Activated T-cell treated with anti-CD3 and anti-CD28 coated beads, Interleukin-2, amount 50 U/mL, for 72 hours (primary cell): ENCODE measurements around the gene INS. TPM values are rescaled to one million over a fixed set of nuclear protein-coding genes. Genes with fewer than 3 reads are reported as not detected.
"Not testable (repeated sequence)": the region's sequence is repeated elsewhere in the genome, so short reads cannot be mapped to it uniquely, and the experiment has no call there.

Source experiments
- ATAC-seq, 2 donors: fragments of 150-1000 bp; cut with Tn5 transposase; replicated peaks in 1 of 2; 2 replicates each; pipeline ENCODE4 v1.10.0; 2021; ENCODE audit warnings: moderate library complexity in 2 of 2, mild to moderate bottlenecking in 1 of 2
- DNase-seq, 2 donors: peaks; one replicate each; pipeline ENCODE4 v3.0.0; 2021 to 2022; ENCODE audit warnings: mixed read lengths in 1 of 2
- H3K27ac Mint-ChIP-seq: one replicate; pipeline ENCODE4 v1.8.0; 2022; ENCODE audit warnings: mild to moderate bottlenecking, moderate library complexity, mixed read lengths
- H3K27me3 Mint-ChIP-seq: one replicate; pipeline ENCODE4 v1.8.0; 2022; ENCODE audit warnings: low read depth, mixed read lengths
- H3K36me3 Mint-ChIP-seq, 2 donors: one replicate each; pipeline ENCODE4 v1.8.0; 2022; ENCODE audit warnings: mixed read lengths in 2 of 2, mild to moderate bottlenecking in 1 of 2; ENCODE audit not compliant: insufficient read depth in 2 of 2
- H3K4me1 Mint-ChIP-seq: one replicate; pipeline ENCODE4 v1.8.0; 2022; ENCODE audit warnings: low read depth, mixed read lengths
- H3K4me3 Mint-ChIP-seq, 2 donors: one replicate each; pipeline ENCODE4 v1.8.0; 2022; ENCODE audit warnings: mild to moderate bottlenecking in 2 of 2, mixed read lengths in 2 of 2, moderate library complexity in 2 of 2
- H3K9me3 Mint-ChIP-seq, 2 donors: one replicate each; pipeline ENCODE4 v1.8.0; 2022; ENCODE audit warnings: mixed read lengths in 2 of 2
- total RNA-seq, 2 donors: library from RNA; stranded (reverse); gene quantifications; one replicate each; pipeline ENCODE4 v1.2.3, GENCODE V29; 2022

Gene INS
- total RNA-seq, 2 donors from 2014 or later, result not detected

- peaks cover 0 to 8% of the 10 kb centered on the region in 2 donors for H3K36me3 Mint-ChIP-seq
- peaks cover 49% of the 10 kb centered on the region for H3K27me3 Mint-ChIP-seq
- H3K9me3 Mint-ChIP-seq, result peaks cover 8 to 14% of the 10 kb centered on the region in 2 donors
- ATAC-seq, result no peak
- DNase-seq, result no peak
- H3K4me3 Mint-ChIP-seq, result no peak overlapping the region
- no peaks in the 10 kb centered on the region for H3K4me1 Mint-ChIP-seq
- no peak overlapping the region for H3K27ac Mint-ChIP-seq
These were observed 31.2 kb downstream of the INS start for GRCh38 chr11:2129699-2130366.

DNA sequence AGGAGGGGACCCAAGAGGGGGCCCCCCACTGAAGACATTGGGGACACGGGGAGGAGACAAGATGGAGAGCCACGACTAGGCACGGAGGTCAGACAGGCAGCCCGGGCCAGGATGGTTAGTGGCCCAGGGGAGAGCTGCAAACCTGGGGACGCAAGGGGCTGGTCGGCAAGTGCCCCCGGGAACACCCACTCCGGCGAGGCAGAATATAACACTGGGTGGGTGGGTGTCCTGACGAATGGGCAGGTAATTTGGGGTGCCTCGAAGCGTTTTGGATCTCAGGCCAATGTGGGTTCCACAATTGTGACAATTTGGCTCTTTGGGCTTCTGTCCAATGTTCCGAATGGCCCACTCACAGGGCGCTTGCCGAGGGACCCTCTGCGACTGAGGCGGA, 31.7 kb downstream of the INS start:
- no peak for DNase-seq
- ATAC-seq, result no peak
- Mint-ChIP-seq H3K27me3 (peaks cover 49% of the 10 kb centered on the region), H3K27ac (no peak overlapping the region), H3K36me3 (peaks cover 0 to 8% of the 10 kb centered on the region in 2 donors), H3K4me1 (no peaks in the 10 kb centered on the region), H3K4me3 (no peak overlapping the region), H3K9me3 (peaks cover 10 to 17% of the 10 kb centered on the region in 2 donors)

DNA sequence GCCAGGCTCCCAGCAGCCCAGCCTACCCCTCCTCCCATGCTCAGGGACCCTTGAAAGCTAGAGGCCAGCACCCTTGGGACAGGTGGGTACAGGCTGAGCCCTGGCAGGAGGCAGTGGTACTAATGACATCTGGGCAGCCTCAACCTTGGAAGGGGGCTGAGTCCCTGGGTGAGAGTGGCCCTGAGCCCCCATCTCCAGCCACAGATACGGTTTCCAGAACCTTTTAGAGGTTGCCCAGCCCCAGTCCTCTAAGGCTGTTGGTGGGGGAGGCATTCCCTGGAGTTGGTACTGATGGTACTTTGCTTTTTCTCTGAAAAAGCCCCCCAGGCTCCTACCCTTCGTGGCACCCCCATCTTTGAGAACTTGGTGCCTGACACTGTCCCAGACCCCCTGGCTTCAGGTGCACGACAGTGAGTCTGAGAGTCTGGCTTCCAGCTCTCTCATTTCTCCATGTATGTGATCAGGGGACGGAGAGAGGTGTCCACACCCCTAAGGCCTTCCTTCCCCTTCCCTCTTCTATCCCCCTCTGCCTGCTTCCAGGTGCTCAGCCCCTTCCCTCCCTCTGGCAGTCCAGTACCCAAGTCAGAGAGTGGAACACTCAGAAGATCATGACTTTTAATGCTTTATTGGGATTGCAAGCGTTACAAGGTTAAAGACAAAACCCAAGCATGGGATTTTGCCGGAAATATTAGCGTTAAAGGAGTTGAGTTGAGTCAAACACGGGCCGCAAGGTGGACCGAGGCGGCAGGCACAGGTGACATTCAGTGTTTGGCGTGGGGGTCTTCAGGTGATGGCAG, 32.3 kb downstream of the INS start:
- Mint-ChIP-seq H3K36me3 (peaks cover 0 to 8% of the 10 kb centered on the region in 2 donors), H3K27me3 (peaks cover 48% of the 10 kb centered on the region), H3K9me3 (peaks cover 10 to 17% of the 10 kb centered on the region in 2 donors), H3K4me3 (no peak overlapping the region), H3K4me1 (no peaks in the 10 kb centered on the region), H3K27ac (no peak overlapping the region)
- ATAC-seq (no peak), DNase-seq (no peak)

DNA sequence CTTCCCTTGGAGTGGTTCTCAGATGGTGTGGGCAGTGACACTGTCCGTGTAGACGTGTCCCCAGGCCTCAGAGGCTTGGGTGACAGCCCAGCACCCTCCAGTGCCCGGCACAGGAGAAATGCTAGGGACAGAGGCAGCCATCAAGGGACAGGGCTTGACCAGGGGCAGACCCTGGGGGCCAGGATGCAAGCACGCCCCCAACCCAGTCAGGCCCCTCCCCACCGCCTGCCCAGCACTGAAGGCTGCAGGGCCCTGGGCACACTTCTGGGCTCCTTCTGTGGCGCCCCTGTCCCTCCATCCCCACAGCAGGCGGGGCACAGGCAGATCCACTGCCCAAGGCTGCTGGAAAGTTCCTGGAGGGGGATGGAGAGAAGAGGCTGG, 32.9 kb downstream of the INS start:
- H3K36me3 Mint-ChIP-seq, result peaks cover 0 to 8% of the 10 kb centered on the region in 2 donors
- no peak for DNase-seq
- ATAC-seq, result no peak

DNA sequence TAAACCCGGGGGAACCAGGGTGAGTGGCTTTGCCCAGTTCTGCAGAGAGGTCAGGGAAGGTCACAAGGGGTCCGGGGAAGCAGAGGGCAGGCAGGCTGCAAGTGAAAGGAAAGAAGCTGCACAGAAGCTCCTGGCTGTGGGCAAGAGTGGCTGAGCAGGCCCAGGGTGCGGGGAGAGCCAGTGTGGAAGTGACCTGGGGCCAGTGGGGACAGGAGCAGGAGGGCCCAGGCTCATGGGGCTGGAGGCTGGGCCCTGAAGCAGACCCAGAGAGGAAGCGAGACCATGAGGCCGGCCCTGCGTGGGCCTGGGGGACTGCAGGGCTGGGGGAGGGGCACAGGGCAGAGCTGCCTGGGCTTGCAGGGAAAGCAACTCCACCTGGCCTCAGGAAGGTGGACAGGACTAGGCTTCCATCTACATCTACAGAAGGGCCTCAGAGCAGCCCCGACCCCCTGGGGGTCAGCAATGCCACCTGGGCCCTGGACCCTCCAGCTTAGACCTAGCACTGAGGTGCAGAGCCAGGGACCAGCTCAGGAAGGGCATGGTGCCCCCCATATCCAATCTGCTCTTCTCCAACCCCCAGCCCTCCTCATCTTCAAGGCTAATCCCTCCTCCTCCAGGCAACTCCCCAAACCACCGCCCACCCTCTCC, 33.4 kb downstream of the INS start:
- peaks cover 10 to 17% of the 10 kb centered on the region in 2 donors for H3K9me3 Mint-ChIP-seq
- H3K4me1 Mint-ChIP-seq, result no peaks in the 10 kb centered on the region
- peaks cover 0 to 8% of the 10 kb centered on the region in 2 donors for H3K36me3 Mint-ChIP-seq
- H3K27ac Mint-ChIP-seq, result no peak overlapping the region
- DNase-seq (no peak), ATAC-seq (no peak)
- no peak overlapping the region for H3K4me3 Mint-ChIP-seq
- peaks cover 39% of the 10 kb centered on the region for H3K27me3 Mint-ChIP-seq

More for the DNA sequence above, 32.9 kb downstream of the INS start:
- H3K4me3 Mint-ChIP-seq, result no peak overlapping the region
- H3K4me1 Mint-ChIP-seq, result no peaks in the 10 kb centered on the region
- H3K27me3 Mint-ChIP-seq, result peaks cover 45% of the 10 kb centered on the region
- H3K27ac Mint-ChIP-seq, result no peak overlapping the region
- H3K9me3 Mint-ChIP-seq, result peaks cover 10 to 17% of the 10 kb centered on the region in 2 donors

DNA sequence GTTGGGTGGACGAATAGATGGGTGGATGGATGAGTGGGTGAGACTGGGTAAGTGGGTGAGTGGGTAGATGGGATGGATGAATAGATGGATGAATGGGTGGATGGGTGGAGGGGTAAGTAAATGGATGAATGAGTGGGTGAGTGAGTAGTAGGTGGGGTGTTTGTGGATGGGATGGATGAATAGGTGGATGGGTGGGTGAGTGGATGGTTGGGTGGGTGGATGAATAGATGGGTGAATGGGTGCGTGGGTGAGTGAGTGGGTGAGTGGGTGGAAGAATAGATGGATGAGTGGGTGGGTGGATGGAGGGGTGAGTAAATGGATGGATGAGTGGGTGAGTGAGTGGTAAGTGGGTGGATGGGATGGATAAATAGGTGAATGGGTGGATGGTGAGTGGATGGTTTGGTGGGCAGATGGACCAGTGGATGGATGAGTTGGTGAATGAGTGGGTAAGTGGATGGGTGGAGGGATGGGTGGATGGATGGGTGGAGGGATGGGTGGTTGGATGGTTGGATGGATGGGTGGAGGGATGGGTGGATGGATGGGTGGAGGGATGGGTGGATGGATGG, 34.4 kb downstream of the INS start:
- ATAC-seq (no peak), DNase-seq (no peak)
- Mint-ChIP-seq H3K27me3 (peaks cover 29% of the 10 kb centered on the region), H3K36me3 (peaks cover 0 to 4% of the 10 kb centered on the region in 2 donors), H3K27ac (no peak overlapping the region), H3K9me3 (peaks cover 10 to 13% of the 10 kb centered on the region in 2 donors), H3K4me1 (no peaks in the 10 kb centered on the region), H3K4me3 (no peak overlapping the region)

DNA sequence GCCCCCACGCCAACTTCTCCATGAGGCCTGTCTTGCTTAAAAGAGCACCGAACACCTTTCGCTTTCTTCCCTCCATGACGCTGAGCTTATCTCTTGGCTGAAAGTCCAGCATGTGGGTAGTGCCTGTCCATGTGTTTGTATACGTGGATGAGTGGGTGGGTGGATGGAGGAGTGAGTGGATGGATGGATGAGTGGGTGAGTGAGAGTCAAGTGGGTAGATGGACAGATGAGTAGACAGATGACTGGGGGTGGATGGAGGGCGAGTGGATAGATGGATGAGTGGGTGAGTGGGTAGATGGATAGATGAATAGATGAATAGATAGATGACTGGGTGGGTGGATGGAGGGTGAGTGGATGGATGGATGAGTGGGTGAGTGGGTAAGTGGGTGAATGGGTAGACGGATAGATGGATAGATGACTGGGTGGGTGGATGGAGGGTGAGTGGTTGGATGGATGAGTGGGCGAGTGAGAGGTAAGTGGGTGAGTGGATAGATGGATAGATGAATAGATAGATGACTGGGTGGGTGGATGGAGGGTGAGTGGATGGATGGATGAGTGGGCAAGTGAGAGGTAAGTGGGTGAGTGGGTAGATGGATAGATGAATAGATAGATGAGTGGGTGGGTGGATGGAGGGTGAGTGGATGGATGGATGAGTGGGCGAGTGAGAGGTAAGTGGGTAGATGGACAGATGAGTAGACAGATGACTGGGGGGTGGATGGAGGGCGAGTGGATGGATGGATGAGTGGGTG, 36.1 kb downstream of the INS start:
- H3K36me3 Mint-ChIP-seq, H3K4me3 Mint-ChIP-seq, H3K4me1 Mint-ChIP-seq, DNase-seq, H3K27ac Mint-ChIP-seq, ATAC-seq, H3K9me3 Mint-ChIP-seq: not testable (repeated sequence)
- peaks cover 23% of the 10 kb centered on the region for H3K27me3 Mint-ChIP-seq

DNA sequence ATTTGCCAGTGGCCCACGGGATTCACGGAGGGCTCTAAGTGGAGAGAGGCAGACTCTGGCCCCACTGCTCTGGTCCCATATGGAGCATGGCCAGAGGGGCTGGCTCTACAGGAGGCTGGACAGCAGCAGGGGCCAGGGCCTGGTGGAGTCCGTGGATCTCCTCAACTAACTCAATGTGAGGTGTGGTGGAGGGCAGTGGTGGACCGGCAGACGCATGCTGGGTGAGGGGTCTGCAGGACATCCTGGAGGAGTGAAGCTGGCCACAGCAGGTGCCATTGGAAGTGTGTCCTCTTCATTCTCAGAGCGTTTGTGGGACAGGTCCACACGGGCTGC, 37.4 kb downstream of the INS start:
- Mint-ChIP-seq H3K9me3 (peaks cover 7 to 9% of the 10 kb centered on the region in 2 donors), H3K4me3 (no peak overlapping the region), H3K36me3 (no peaks in the 10 kb centered on the region), H3K4me1 (no peaks in the 10 kb centered on the region), H3K27me3 (peaks cover 28% of the 10 kb centered on the region), H3K27ac (no peak overlapping the region)
- no peak for ATAC-seq
- DNase-seq, result no peak

GRCh38 chr11:2122907-2123627, 37.9 kb downstream of the INS start:
- no peak for DNase-seq
- Mint-ChIP-seq H3K4me1 (no peaks in the 10 kb centered on the region), H3K27ac (no peak overlapping the region), H3K27me3 (peaks cover 32% of the 10 kb centered on the region), H3K4me3 (no peak overlapping the region), H3K36me3 (no peaks in the 10 kb centered on the region), H3K9me3 (peaks cover 7 to 9% of the 10 kb centered on the region in 2 donors)
- ATAC-seq, result no peak

DNA sequence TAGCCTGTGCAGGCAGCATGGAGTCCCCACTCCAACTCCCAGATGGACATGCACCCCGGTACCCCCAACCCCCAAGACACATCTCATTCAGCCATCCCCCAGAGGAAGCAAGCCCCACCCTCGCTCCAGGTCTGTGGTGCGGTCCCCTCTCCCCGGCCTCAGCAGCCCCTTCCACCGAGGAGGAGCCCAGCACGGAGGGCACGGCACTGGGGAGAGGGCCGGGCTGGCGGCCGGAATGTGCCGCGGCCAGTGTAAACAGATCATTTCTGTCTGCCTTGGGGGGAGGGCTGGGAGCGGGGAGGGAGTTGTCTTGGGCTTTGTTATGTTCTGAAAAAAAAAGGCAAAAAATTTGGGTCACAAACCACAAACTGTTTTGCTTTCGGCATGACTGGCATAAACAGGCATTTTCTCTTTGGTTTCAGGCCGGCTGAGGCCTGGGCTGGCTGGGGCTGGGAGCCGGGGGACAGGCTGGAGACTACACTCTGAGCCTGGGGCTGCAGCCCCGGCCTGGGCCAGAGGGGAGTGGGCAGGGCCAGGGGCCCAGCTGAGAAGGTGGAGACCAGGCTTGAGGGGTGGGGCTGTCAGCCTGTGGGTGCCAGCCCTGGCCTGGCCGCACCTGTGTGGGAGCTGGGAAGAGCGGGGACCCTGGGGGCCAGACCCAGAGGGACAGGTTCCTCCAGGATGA, 38.6 kb downstream of the INS start:
- no peak for DNase-seq
- H3K27me3 Mint-ChIP-seq, result peaks cover 39% of the 10 kb centered on the region
- ATAC-seq, result no peak
- H3K27ac Mint-ChIP-seq, result no peak overlapping the region
- no peak overlapping the region for H3K4me3 Mint-ChIP-seq
- H3K9me3 Mint-ChIP-seq, result peaks cover 7 to 11% of the 10 kb centered on the region in 2 donors
- no peaks in the 10 kb centered on the region for H3K4me1 Mint-ChIP-seq
- H3K36me3 Mint-ChIP-seq, result no peaks in the 10 kb centered on the region

DNA sequence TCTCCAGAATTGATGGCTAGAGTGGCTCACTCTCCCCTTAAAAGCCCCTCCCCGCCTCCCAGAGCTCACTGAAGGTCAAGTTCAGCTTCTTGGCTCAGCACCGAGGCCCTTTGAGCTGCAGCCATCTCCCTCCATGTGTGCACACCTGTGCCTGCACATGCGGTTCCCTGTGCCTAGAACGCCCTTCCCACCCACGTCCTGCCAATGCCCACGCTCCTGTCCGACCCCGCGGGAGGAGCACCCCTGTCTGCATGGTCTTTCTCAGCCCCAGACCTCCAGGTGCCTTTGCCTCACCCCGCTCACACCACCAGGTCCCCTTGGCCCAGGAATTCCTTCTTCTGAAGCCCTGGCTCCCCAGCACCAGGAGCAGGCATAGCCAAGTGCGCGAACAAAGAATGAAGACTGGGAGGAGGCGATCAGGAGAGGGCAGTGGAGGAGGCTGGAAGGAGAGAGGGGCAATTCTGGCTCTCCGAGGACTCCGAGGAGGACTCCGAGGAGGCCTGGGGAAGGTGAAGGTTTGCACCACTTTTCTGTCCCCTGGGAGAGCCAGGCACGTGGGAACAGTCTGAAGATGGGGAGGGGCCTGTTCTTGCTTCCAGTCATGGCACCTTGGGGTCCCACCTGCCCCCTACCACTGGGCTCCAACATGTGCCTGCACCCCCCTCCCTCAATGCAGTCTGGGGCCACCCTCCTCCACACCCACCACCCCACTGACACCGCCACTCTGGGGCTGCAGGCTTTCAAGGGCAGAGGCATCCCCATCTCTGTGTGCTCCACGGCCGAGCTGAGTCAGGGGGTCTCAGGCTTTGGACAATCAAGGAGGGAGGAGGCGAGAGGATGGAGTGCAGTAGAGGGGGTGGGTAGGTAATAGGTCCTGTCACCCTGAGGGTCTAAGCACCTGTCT, 39.5 kb downstream of the INS start:
- no peak overlapping the region for H3K4me3 Mint-ChIP-seq
- no peak for DNase-seq

More for the DNA sequence above, 39.5 kb downstream of the INS start:
- no peaks in the 10 kb centered on the region for H3K36me3 Mint-ChIP-seq
- H3K27ac Mint-ChIP-seq, result no peak overlapping the region
- peaks cover 46% of the 10 kb centered on the region for H3K27me3 Mint-ChIP-seq
- ATAC-seq, result no peak
- H3K4me1 Mint-ChIP-seq, result no peaks in the 10 kb centered on the region
- peaks cover 7 to 11% of the 10 kb centered on the region in 2 donors for H3K9me3 Mint-ChIP-seq
